ENCODE results near the gene TNFRSF8. TPM values are rescaled to one million over a fixed set of nuclear protein-coding genes. Genes with fewer than 3 reads are reported as not detected.

TNFRSF8 gene
- total and polyA plus RNA-seq, 2 donors, result 0.94 to 3.3 TPM

DNA sequence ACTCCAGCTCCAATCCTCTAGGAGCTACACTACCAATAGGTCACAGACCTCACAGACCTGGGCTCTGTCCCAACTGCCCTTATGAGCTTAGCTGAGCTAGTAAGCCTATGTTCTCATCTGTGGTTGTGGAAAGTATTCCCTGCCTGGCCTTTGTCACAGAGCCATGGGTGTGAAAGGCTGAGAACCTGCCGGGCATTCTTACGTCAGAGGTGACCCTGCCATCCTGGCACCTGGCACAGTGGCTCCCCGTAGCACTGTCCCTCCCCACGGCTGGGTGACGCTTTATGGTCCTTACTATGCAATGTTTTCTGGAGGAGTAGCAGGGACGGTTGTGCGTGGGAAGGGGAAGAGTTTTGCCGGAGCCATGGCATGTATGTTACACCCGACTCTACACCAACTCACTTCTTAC, 107.2 kb downstream of the TNFRSF8 start:
- peaks cover 17 to 46% of the 10 kb centered on the region in 2 donors for H3K4me1 ChIP-seq (ENCODE audit: control insufficient read depth in 2 of 2, insufficient read depth in 2 of 2, low read length in 2 of 2)

DNA sequence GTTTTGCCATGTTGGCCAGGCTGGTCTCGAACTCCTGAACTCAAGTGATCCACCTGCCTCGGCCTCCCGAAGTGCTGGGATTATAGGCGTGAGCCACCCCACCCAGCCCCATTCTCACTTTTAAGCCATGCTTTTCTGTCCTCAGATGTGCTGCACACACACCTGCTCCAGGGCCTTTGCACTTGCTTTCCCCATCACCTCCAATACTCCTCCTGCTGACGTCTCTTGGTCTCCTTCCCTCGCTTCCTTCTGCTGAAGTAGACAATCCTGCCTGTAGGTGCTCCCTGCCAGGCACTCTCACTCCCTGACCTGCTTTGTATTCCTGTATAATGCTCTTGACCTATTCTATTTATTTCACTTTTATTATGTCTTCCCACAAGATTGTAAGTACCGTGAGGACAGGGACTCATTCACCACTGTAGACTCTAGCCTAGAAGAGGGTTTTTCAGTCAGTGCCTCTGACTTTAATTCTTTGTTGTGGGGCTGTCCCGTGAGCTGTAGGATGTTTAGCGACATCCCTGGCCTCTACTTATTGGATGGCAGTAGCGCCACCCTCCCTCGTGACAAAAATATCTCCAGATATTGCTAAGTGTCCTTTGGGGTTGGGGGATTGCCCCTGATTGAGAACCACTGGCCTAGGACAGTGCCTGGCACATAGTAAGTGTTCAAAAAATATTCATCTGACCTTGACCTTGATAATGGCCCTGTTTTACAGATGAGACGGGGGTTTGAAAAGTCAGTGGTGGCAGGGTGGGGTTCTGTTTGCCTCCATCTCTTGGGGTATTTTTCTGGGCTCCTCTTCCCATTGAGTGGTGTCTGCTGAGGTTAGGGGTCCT, 108.3 kb downstream of the TNFRSF8 start:
- Histone ChIP-seq H3K36me3 (ENCODE audit: control insufficient read depth in 2 of 2, insufficient read depth in 2 of 2, low read length in 1 of 2) (no peaks in the 10 kb centered on the region), H3K4me1 (ENCODE audit: control insufficient read depth in 2 of 2, insufficient read depth in 2 of 2, low read length in 2 of 2) (peaks cover 17 to 50% of the 10 kb centered on the region in 2 donors), H3K27me3 (ENCODE audit: control insufficient read depth in 2 of 2, insufficient read depth in 1 of 2, low read length in 1 of 2) (peaks cover 13 to 34% of the 10 kb centered on the region in 2 donors), H3K27ac (ENCODE audit: low read depth in 1 of 2, low read length in 1 of 2) (no peak overlapping the region), H3K4me3 (ENCODE audit: low read length in 2 of 2) (no peak overlapping the region), H3K9me3 (ENCODE audit: control insufficient read depth in 2 of 2, insufficient read depth in 1 of 2, low read length in 1 of 2) (no peaks in the 10 kb centered on the region)
- DNase-seq (ENCODE audit: low read depth in 6 of 9, low spot score in 9 of 9), result no peak
- WGBS, result 96% methylated on average over 12 of the region's 12 CpGs

More for the DNA sequence above, 107.2 kb downstream of the TNFRSF8 start:
- DNase-seq (ENCODE audit: low read depth in 6 of 9, low spot score in 9 of 9), result no peak
- Histone ChIP-seq H3K36me3 (ENCODE audit: control insufficient read depth in 2 of 2, insufficient read depth in 2 of 2, low read length in 1 of 2) (no peaks in the 10 kb centered on the region), H3K27me3 (ENCODE audit: control insufficient read depth in 2 of 2, insufficient read depth in 1 of 2, low read length in 1 of 2) (peaks cover 17 to 46% of the 10 kb centered on the region in 2 donors), H3K27ac (ENCODE audit: low read depth in 1 of 2, low read length in 1 of 2) (no peak overlapping the region), H3K4me3 (ENCODE audit: low read length in 2 of 2) (no peak overlapping the region), H3K9me3 (ENCODE audit: control insufficient read depth in 2 of 2, insufficient read depth in 1 of 2, low read length in 1 of 2) (no peaks in the 10 kb centered on the region)
- 97% methylated on average over 9 of the region's 9 CpGs for WGBS

DNA sequence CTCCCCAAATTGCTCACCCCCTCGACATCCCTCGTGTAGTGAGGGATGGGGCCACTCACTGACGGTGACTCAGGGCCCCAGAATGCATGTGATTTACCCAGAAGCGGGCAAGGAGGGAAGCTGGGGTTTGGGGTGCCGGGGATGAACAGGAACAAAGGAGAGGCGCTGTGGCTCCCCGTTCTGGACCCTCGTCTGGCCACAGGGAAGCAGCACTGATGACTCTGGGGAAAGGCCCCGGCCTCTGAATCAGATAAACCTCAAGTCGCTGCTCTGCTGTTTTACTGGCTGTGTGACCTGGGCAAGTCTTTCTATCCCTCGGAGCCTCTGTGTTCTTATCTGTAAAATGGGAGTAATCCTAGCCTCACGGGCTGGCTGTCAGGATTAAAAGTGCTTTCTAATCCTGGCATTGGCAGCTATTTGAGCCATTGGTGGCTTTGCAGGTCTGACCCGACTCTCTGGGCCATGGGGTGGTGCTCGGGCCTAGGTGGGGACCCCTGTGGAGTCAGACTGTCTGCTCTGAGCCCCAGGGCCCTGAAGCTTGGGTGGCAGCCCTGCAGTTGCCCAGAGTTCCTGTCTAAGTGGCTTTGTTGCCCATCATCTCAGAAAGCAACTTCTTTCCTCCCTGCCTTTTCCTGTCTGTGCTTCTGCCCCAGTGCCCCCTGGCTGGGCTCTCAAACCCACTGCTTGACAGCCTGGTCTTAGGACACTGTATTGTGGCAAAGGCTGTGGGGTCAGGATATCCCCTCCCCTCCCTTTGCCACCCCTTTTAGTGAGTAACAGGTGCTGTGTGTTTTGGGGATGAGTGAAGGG, 109.1 kb downstream of the TNFRSF8 start:
- H3K4me1 ChIP-seq (ENCODE audit: control insufficient read depth in 2 of 2, insufficient read depth in 2 of 2, low read length in 2 of 2), result peaks cover 13 to 52% of the 10 kb centered on the region in 2 donors
- H3K36me3 ChIP-seq (ENCODE audit: control insufficient read depth in 2 of 2, insufficient read depth in 2 of 2, low read length in 1 of 2), result no peaks in the 10 kb centered on the region
- no peak overlapping the region for H3K4me3 ChIP-seq (ENCODE audit: low read length in 2 of 2)
- WGBS, result 90% methylated on average over 14 of the region's 14 CpGs
- H3K27ac ChIP-seq (ENCODE audit: low read depth in 1 of 2, low read length in 1 of 2), result peak overlapping the region; percentile 19 to 84
- H3K9me3 ChIP-seq (ENCODE audit: control insufficient read depth in 2 of 2, insufficient read depth in 1 of 2, low read length in 1 of 2), result no peaks in the 10 kb centered on the region
- DNase-seq (ENCODE audit: low read depth in 6 of 9, low spot score in 9 of 9), result no peak
- H3K27me3 ChIP-seq (ENCODE audit: control insufficient read depth in 2 of 2, insufficient read depth in 1 of 2, low read length in 1 of 2), result peaks cover 7 to 26% of the 10 kb centered on the region in 2 donors

DNA sequence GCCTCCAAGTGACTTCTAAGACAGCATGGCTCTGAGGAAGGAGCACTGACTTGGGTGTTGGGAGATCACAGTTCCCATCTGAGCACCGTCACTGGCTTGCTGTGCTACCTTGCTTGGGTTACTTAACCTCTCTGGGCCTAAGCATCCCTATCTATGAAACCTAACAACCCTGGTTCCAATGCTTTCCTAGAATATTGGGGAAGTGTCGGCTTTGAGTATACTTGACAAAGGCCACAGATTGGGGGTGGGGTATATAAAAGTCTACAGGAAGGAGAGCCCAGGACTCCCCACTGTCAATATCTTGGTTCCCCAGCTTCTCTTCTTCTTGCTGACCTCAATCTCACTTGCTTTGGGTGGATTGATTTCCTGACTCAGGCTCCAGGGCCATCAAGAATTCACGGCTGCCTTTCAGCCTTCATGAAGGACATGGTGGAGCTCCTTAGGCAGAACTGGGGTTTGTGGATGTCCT, 110.0 kb downstream of the TNFRSF8 start:
- Histone ChIP-seq H3K4me3 (ENCODE audit: low read length in 2 of 2) (no peak overlapping the region), H3K27ac (ENCODE audit: low read depth in 1 of 2, low read length in 1 of 2) (peak overlapping the region; percentile 82 to 84), H3K9me3 (ENCODE audit: control insufficient read depth in 2 of 2, insufficient read depth in 1 of 2, low read length in 1 of 2) (no peaks in the 10 kb centered on the region), H3K27me3 (ENCODE audit: control insufficient read depth in 2 of 2, insufficient read depth in 1 of 2, low read length in 1 of 2) (peaks cover 3 to 18% of the 10 kb centered on the region in 2 donors), H3K4me1 (ENCODE audit: control insufficient read depth in 2 of 2, insufficient read depth in 2 of 2, low read length in 2 of 2) (peaks cover 17 to 54% of the 10 kb centered on the region in 2 donors), H3K36me3 (ENCODE audit: control insufficient read depth in 2 of 2, insufficient read depth in 2 of 2, low read length in 1 of 2) (no peaks in the 10 kb centered on the region)
- 81% methylated on average over 3 of the region's 3 CpGs for WGBS
- DNase-seq (ENCODE audit: low read depth in 6 of 9, low spot score in 9 of 9), result no peak

DNA sequence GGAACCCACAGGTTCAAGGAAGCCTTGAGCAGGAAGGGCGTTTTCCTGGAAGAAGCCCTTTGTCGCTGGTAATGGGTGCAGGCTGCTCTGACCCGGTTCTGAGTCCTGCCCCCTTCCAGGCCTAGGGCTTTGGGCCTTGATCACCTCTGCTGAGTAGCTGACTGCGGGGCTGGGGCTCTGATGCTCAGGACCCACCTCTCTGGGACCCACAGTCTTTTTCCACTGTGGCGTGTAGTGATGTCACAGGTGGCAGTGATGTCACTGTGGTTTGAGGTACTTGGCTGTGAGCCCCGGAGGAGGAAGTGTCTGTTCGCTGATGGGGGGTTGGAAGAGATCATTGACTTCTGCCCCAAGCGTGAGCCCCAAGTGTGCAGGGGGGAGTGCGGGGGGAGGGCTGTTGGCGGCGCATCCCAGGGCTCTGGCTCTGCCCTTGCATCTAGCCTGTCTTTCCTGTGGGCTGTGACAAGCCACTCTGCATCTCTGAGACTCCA, 110.6 kb downstream of the TNFRSF8 start:
- H3K36me3 ChIP-seq (ENCODE audit: control insufficient read depth in 2 of 2, insufficient read depth in 2 of 2, low read length in 1 of 2), result no peaks in the 10 kb centered on the region
- peaks cover 23 to 60% of the 10 kb centered on the region in 2 donors for H3K4me1 ChIP-seq (ENCODE audit: control insufficient read depth in 2 of 2, insufficient read depth in 2 of 2, low read length in 2 of 2)
- peaks cover 0 to 12% of the 10 kb centered on the region in 2 donors for H3K27me3 ChIP-seq (ENCODE audit: control insufficient read depth in 2 of 2, insufficient read depth in 1 of 2, low read length in 1 of 2)
- no peaks in the 10 kb centered on the region for H3K9me3 ChIP-seq (ENCODE audit: control insufficient read depth in 2 of 2, insufficient read depth in 1 of 2, low read length in 1 of 2)
- WGBS, result 23% methylated on average over 11 of the region's 11 CpGs
- peak in 6 of 9 donors; percentile 49 to 86 (median 60) for DNase-seq (ENCODE audit: low read depth in 6 of 9, low spot score in 9 of 9)
- H3K27ac ChIP-seq (ENCODE audit: low read depth in 1 of 2, low read length in 1 of 2), result peak overlapping the region; percentile 82 to 84
- no peak overlapping the region for H3K4me3 ChIP-seq (ENCODE audit: low read length in 2 of 2)

DNA sequence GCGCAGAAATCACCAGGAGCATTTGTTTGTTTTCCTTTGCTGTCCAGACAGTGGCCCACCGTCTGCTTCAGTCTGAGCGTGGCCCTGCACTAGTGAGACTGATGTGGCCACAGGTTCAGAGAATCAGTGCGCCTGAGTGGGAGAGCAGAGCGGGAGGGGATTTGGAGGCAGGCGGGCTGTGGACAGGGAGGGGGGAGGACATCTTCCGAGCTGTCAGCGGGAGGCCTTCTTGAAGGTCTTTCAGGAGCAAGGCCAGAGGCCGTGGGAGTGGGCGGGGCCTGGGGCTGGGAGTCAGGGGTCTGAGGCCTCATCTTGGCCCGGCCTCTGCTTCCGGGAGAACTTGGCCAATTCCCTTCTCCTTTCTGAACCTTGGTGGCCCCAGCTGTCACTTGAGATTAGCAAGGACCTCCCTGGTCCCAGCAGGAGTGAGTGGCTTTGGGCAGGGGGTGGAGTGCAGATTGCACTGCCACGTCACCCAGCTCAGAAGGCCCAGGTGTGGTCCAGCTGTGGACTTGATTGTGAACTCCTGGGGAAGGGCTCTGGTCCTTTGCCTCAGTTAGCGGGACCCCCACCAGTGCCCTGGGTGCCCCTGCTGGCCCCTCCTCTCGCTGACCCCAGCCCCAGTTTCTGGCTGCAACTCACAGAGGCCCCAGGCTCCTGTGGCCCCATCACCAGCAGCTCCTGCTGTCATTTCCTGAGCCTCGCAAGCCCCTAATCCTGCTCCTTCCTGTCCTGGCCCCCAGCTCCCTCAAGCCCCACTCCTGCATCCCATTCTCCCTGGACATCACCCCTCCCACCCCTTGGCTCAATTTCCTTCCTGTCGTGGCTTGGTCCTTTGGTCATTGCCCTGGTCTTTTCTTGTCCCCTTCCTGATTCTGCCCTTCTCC, 112.1 kb downstream of the TNFRSF8 start:
- H3K9me3 ChIP-seq (ENCODE audit: control insufficient read depth in 2 of 2, insufficient read depth in 1 of 2, low read length in 1 of 2), result no peaks in the 10 kb centered on the region
- WGBS, result 85% methylated on average over 17 of the region's 17 CpGs
- H3K36me3 ChIP-seq (ENCODE audit: control insufficient read depth in 2 of 2, insufficient read depth in 2 of 2, low read length in 1 of 2), result no peaks in the 10 kb centered on the region
- H3K27ac ChIP-seq (ENCODE audit: low read depth in 1 of 2, low read length in 1 of 2), result peak overlapping the region; percentile 61 to 76
- no peak for DNase-seq (ENCODE audit: low read depth in 6 of 9, low spot score in 9 of 9)
- no peaks in the 10 kb centered on the region for H3K27me3 ChIP-seq (ENCODE audit: control insufficient read depth in 2 of 2, insufficient read depth in 1 of 2, low read length in 1 of 2)
- H3K4me3 ChIP-seq (ENCODE audit: low read length in 2 of 2), result no peak overlapping the region
- peaks cover 35 to 74% of the 10 kb centered on the region in 2 donors for H3K4me1 ChIP-seq (ENCODE audit: control insufficient read depth in 2 of 2, insufficient read depth in 2 of 2, low read length in 2 of 2)

DNA sequence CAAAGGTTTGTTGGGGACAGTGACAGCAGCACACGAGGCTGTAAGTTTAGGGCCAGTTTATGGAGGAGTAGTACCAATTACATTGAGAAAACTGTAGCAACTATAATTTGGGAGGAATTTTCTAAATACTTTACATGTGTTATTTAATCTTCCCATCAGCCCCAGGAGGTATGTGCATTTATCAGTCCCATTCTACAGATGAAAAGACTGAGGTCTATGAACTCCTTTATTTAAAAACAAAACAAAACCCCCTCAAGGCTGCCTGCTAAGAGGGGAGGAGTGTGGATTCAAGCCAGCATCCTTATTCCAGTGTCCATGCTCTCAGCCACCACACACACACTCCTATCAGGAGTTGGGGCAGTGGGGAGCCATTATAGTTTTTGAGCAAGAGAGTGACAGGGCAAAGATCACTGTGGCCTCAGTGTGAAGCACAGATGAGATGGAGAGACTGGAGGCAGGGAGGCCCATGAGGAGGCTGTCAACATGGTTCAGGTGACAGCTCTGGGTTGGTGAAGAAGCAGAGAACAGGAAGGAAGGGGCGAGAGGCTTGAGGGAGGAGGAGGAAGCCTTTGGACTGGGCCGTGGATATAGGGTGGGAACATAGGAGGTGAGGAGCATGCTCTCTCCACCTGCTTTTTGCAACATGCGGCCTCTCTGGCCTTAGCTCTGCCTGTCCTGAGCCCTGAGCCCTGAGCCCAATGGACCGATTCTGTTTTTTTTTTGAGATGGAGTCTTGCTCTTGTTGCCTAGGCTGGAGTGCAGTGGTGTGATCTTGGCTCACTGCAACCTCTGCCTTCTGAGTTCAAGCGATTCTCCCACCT, 113.4 kb downstream of the TNFRSF8 start:
- H3K4me1 ChIP-seq (ENCODE audit: control insufficient read depth in 2 of 2, insufficient read depth in 2 of 2, low read length in 2 of 2), result peaks cover 35 to 84% of the 10 kb centered on the region in 2 donors
- no peak for DNase-seq (ENCODE audit: low read depth in 6 of 9, low spot score in 9 of 9)
- H3K27me3 ChIP-seq (ENCODE audit: control insufficient read depth in 2 of 2, insufficient read depth in 1 of 2, low read length in 1 of 2), result no peaks in the 10 kb centered on the region
- H3K9me3 ChIP-seq (ENCODE audit: control insufficient read depth in 2 of 2, insufficient read depth in 1 of 2, low read length in 1 of 2), result no peaks in the 10 kb centered on the region
- H3K27ac ChIP-seq (ENCODE audit: low read depth in 1 of 2, low read length in 1 of 2), result peak overlapping the region in 1 of 2 donors; percentile 36
- no peaks in the 10 kb centered on the region for H3K36me3 ChIP-seq (ENCODE audit: control insufficient read depth in 2 of 2, insufficient read depth in 2 of 2, low read length in 1 of 2)
- 88% methylated on average over 6 of the region's 6 CpGs for WGBS
- H3K4me3 ChIP-seq (ENCODE audit: low read length in 2 of 2), result no peak overlapping the region

Data from thymus (tissue), 11 donors.